Thyroid gland (tissue), 4 donors: ENCODE data around the gene IL4I1. TPM values are rescaled to one million over a fixed set of nuclear protein-coding genes. Genes with fewer than 3 reads are reported as not detected.

Experiments
- DNase-seq, 2 donors: peaks; one replicate each; pipeline ENCODE4 v3.0.0-alpha.2; 2019
- H3K27ac ChIP-seq, 3 donors: fragments of 200-600 bp; sonication (generic); 1 replicate in 2 of 3; 2 replicates in 1 of 3; pipeline ENCODE4 v1.5.1; 2016 to 2019; ENCODE audit warnings: mild to moderate bottlenecking in 1 of 3, moderate library complexity in 1 of 3
- H3K27me3 ChIP-seq: fragments of 200-600 bp; sonication (generic); one replicate; pipeline ENCODE4 v1.5.1; 2019
- H3K36me3 ChIP-seq, 2 donors: fragments of 200-600 bp; sonication (generic); one replicate each; pipeline ENCODE4 v1.5.1; 2016 to 2019
- H3K4me1 ChIP-seq, 2 donors: fragments of 200-600 bp; sonication (generic); one replicate each; pipeline ENCODE4 v1.5.1; 2017 to 2019
- H3K4me3 ChIP-seq, 3 donors: fragments of 200-600 bp; sonication (generic); replicated peaks in 1 of 3; 1 replicate in 2 of 3; 2 replicates in 1 of 3; pipeline ENCODE4 v1.5.1; 2016; ENCODE audit warnings: mild to moderate bottlenecking in 1 of 3
- H3K9me3 ChIP-seq: fragments of 200-600 bp; sonication (generic); one replicate; pipeline ENCODE4 v1.5.1; 2017
- POLR2A ChIP-seq, 2 donors: fragments of 450-650 bp; IDR thresholded peaks; one replicate each; pipeline ENCODE4 v1.6.1; 2017; ENCODE audit warnings: antibody characterized with exemption in 2 of 2, mild to moderate bottlenecking in 2 of 2, moderate library complexity in 1 of 2
- WGBS, 2 donors: methylation state at CpG; one replicate each; pipeline ENCODE4 v1.1.5; 2017; 5-methylcytosine and 5-hydroxymethylcytosine counted together
- intact Hi-C: fragments of 100-400 bp; cut with DNase I; formaldehyde crosslinking; loops from one replicate; pipeline ENCODE4 v1.15.1; 2023
- total RNA-seq, 4 donors: library from RNA; depleted of rRNA; stranded (reverse); fragments of >200 nt; gene quantifications; one replicate each; pipeline ENCODE4 v1.2.3, GENCODE V29; 2016
- TF ChIP-seq, protein P1 (sequence below), 6 experiments: fragments of 200-600 bp in 3 of 6; fragments of 450-650 bp in 3 of 6; sonication (generic) in 3 of 6; IDR thresholded peaks; one replicate each; pipeline ENCODE4 v1.5.1; 2016 to 2019; ENCODE audit warnings: antibody characterized with exemption in 6 of 6, mild to moderate bottlenecking in 2 of 6, inconsistent platforms in 1 of 6, moderate library complexity in 1 of 6

The IL4I1 gene
- total RNA-seq, 4 donors from 2014 or later, result 0.83 TPM; not detected in 3

DNA sequence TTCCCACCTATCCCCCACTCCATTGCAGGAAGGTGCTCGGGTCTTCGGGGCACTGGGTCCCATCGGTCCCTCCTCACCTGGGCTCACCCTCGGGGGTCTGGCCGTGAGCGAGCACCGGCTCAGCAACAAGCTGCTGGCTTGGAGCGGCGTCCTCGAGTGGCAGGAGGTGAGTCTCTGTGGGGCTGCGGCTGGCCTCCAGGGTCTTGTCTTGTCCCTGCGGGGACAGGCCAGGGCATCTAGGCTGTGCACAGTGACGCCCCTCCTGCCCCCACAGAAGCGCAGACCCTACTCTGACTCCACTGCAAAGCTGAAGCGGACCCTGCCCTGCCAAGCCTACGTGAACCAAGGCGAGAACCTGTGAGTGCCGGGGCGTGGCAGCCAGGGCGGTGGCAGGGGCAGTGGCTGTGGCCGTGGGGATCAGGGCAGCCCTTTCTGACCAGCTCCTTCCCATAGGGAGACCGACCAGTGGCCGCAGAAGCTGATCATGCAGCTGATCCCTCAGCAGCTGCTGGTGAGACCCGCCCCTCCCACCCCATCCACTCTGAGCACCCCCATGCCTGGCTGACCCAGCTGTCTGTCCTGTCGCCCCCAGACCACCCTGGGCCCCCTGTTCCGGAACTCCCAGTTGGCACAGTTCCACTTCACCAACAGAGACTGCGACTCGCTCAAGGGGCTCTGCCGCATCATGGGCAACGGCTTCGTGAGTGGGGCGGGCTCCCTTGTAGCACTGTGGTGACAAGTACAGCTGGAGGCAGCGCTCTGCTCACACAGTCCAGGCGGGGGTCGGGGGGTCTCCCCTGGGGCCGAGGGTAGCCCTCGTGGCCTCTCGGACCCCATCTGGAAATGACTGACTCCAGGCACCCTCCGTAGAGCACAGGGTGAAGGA is 42.1 kb downstream of the IL4I1 start:
- Histone ChIP-seq H3K27ac (no peak overlapping the region), H3K4me1 (peaks cover 20% of the 10 kb centered on the region in 2 donors), H3K27me3 (no peaks in the 10 kb centered on the region), H3K4me3 (no peak overlapping the region), H3K9me3 (no peaks in the 10 kb centered on the region), H3K36me3 (peaks cover 33 to 35% of the 10 kb centered on the region in 2 donors)
- intact Hi-C loops, result loop anchor here (5.0 kb wide), 2 partner anchors 37 to 47 kb away; partner anchors contain the start of gene MED25
- 92 to 93% methylated on average over 9 to 22 of the region's 39 CpGs for WGBS, 2 donors
- no peak for DNase-seq
- TF ChIP-seq POLR2A (IDR thresholded peaks at IDR 0.05), result no peak
- TF ChIP-seq, protein P1, sequence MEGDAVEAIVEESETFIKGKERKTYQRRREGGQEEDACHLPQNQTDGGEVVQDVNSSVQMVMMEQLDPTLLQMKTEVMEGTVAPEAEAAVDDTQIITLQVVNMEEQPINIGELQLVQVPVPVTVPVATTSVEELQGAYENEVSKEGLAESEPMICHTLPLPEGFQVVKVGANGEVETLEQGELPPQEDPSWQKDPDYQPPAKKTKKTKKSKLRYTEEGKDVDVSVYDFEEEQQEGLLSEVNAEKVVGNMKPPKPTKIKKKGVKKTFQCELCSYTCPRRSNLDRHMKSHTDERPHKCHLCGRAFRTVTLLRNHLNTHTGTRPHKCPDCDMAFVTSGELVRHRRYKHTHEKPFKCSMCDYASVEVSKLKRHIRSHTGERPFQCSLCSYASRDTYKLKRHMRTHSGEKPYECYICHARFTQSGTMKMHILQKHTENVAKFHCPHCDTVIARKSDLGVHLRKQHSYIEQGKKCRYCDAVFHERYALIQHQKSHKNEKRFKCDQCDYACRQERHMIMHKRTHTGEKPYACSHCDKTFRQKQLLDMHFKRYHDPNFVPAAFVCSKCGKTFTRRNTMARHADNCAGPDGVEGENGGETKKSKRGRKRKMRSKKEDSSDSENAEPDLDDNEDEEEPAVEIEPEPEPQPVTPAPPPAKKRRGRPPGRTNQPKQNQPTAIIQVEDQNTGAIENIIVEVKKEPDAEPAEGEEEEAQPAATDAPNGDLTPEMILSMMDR (IDR thresholded peaks at IDR 0.05), result no peak

DNA sequence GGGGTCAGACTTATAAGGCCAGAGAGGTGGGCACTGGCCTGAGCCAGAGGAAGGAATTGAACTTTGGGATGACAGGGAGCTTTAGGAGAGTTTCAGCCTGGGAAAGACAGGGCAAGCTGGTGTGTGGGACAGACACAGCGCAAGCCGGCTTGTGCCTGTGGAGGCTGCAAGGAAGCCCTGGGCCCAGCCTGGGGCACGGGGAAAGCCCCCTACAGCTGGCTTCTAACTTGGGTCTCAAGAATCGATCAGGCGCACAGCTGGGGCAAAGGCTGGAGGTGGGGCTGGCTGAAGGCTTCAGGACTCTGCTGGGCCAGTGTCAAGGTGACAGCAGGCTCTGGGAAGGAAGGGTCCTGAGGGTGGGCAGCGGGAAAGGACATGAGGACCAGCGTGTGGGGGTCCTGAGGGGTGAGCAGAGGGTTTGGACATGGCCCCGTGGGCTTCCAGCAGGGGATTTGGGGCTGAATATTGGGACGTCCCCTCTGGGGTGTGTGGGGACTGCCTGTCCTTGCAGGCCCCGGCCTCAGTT is 42.8 kb downstream of the IL4I1 start:
- no peaks in the 10 kb centered on the region for H3K27me3 ChIP-seq
- peaks cover 28 to 33% of the 10 kb centered on the region in 2 donors for H3K36me3 ChIP-seq
- DNase-seq, result no peak
- peaks cover 20% of the 10 kb centered on the region in 2 donors for H3K4me1 ChIP-seq
- TF ChIP-seq POLR2A (IDR thresholded peaks at IDR 0.05), result no peak
- H3K27ac ChIP-seq, result no peak overlapping the region
- no peaks in the 10 kb centered on the region for H3K9me3 ChIP-seq
- no peak overlapping the region for H3K4me3 ChIP-seq
- WGBS, 2 donors, result 85 to 92% methylated on average over 9 to 10 of the region's 10 CpGs
- intact Hi-C loops, result loop anchor here (5.0 kb wide), 1 partner anchor 37 kb away; the partner anchor contains the start of gene MED25

DNA sequence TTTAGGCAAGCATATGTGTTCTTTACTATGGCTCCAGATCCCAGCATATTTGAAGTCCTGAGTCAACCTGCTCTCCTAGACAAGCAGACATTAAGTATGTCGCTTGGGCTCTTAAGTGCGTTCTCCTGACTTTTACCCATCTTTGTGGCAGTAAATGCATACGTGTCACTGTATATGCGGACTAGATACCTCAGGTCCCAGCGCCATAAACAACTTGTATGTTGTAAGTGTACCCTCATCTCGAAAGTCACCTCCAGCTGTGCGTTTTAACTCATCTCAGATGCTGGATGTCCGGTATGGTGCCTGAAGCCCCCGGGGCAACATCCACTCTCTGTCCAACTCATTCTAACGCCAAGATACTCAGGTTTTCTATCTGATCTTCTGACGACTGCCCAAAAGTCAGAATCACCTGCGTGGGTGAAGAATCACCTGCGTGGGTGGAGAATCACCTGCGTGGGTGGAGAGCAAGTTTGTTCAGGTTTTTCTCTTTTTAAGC is 44.0 kb downstream of the IL4I1 start:
- WGBS, 2 donors, result 67 to 69% methylated on average over 14 of the region's 14 CpGs
- Histone ChIP-seq H3K9me3 (no peaks in the 10 kb centered on the region), H3K4me3 (peak overlapping the region in 2 of 3 donors; percentile 41 to 81), H3K4me1 (peaks cover 20% of the 10 kb centered on the region in 2 donors), H3K36me3 (peaks cover 21 to 23% of the 10 kb centered on the region in 2 donors), H3K27me3 (no peaks in the 10 kb centered on the region), H3K27ac (no peak overlapping the region)
- DNase-seq, result no peak
- TF ChIP-seq, protein P1 (IDR thresholded peaks at IDR 0.05), result no peak
- no peak for TF ChIP-seq POLR2A (IDR thresholded peaks at IDR 0.05)
- intact Hi-C loops, result loop anchor here (5.0 kb wide), 1 partner anchor 35 kb away; the partner anchor contains the start of gene MED25

DNA sequence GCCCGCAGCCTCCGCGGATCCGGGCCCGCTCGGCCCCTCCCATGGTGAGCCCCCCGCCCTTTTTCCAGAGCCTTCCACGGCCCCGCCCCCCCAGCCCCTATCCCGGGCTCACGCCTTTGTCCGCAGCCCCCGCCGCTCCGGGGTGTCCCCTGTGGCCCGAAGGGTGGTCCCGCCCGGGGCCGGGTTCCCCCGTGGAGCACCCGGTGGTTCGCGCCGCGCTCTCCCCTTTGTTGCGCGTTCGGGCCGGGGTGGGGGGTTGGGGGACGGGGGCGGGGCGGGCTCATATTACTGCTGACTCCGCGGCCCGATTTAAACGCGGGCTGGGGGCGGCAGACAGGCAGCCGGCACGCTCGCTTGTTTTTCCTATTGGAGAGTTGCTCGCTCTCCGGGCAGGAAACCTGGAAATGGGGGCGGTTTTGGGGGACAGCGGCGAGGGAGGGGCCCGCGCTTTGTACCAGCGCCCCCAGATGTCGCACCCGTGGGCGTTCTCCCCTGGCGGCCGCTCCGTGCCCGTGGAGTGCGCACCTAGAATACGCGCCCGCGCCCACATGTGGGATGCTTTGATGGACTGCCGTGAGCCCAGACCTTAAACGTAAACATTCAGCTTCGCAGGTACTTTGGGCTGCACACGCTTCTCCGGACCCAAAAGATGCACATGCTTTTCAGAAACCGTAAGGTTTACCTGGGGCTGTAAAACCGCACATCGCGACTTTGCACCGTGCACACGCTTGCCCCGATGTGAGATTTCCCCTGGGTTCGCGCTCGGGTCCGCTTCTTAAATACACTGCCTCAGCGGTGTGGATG is 45.0 kb downstream of the IL4I1 start:
- 7% methylated on average over 15 to 30 of the region's 78 CpGs for WGBS, 2 donors
- H3K27me3 ChIP-seq, result no peaks in the 10 kb centered on the region
- no peak for TF ChIP-seq POLR2A (IDR thresholded peaks at IDR 0.05)
- TF ChIP-seq, protein P1 (IDR thresholded peaks at IDR 0.05), result no peak
- DNase-seq, result peak; percentile 41 to 50
- peak overlapping the region in 2 of 3 donors; percentile 98 to 100 for H3K27ac ChIP-seq
- intact Hi-C loops, result loop anchor here (5.0 kb wide), 1 partner anchor 34 kb away; the partner anchor contains the start of gene MED25
- H3K4me3 ChIP-seq, result peak overlapping the region; percentile 31 to 81 (median 41)
- H3K36me3 ChIP-seq, result peaks cover 11 to 14% of the 10 kb centered on the region in 2 donors
- peaks cover 20% of the 10 kb centered on the region in 2 donors for H3K4me1 ChIP-seq
- no peaks in the 10 kb centered on the region for H3K9me3 ChIP-seq
